Left lung (tissue), 10 donors: ENCODE data around the gene IFT88. TPM values are rescaled to one million over a fixed set of nuclear protein-coding genes. Genes with fewer than 3 reads are reported as not detected.

Experiments
- ATAC-seq: fragments of 200-7000 bp; cut with Tn5 transposase; one replicate; pipeline ENCODE4 v1.9.1; 2020; ENCODE audit warnings: moderate library complexity
- DNase-seq, 4 donors: peaks; one replicate each; pipeline ENCODE4 v3.0.0-alpha.2; 2013 to 2020
- H3K27ac ChIP-seq, 2 donors: fragments of 200-600 bp; sonication (generic) in 1 of 2; one replicate each; pipeline versions ENCODE4 v1.5.0 to v1.8.0; 2020 to 2021
- H3K27me3 ChIP-seq, 2 donors: fragments of 200-600 bp; sonication (generic) in 1 of 2; one replicate each; pipeline versions ENCODE4 v1.5.0 to v1.8.0; 2020 to 2021
- H3K36me3 ChIP-seq, 2 donors: fragments of 200-600 bp; sonication (generic) in 1 of 2; one replicate each; pipeline versions ENCODE4 v1.5.0 to v1.8.0; 2020 to 2021
- H3K4me1 ChIP-seq, 2 donors: fragments of 200-600 bp; one replicate each; pipeline ENCODE4 v1.8.0; 2021
- H3K4me3 ChIP-seq, 2 donors: fragments of 200-600 bp; sonication (generic) in 1 of 2; one replicate each; pipeline versions ENCODE4 v1.5.0 to v1.8.0; 2020 to 2021; ENCODE audit warnings: mild to moderate bottlenecking in 1 of 2
- H3K9me3 ChIP-seq, 2 donors: fragments of 200-600 bp; sonication (generic) in 1 of 2; one replicate each; pipeline versions ENCODE4 v1.5.0 to v1.8.0; 2020 to 2021
- intact Hi-C, 2 donors: fragments of 100-400 bp; cut with DNase I; formaldehyde crosslinking; loops; one replicate each; pipeline versions ENCODE4 v1.11.2 to v1.14.2; 2022
- polyA plus RNA-seq, 6 donors: library from polyadenylated mRNA; unstranded; fragments of 120-200 nt; gene quantifications; one replicate each; pipeline ENCODE4 v1.2.1, GENCODE V29; 2013; ENCODE audit not compliant: insufficient read length in 6 of 6
- total RNA-seq, 2 donors: library from RNA; stranded (reverse); fragmentation: NEBNext Ultra II Directional; extraction: Animal tissue kit (Norgen Biotek cat#: 25700); gene quantifications; one replicate each; pipeline ENCODE4 v1.2.1, GENCODE V29; 2021
- TF ChIP-seq, protein P1 (sequence below), 2 donors: fragments of 200-600 bp; sonication (generic) in 1 of 2; IDR thresholded peaks; one replicate each; pipeline versions ENCODE4 v1.5.0 to v1.8.0; 2021; ENCODE audit warnings: antibody characterized with exemption in 2 of 2
- donor health status: DM: no; HTN: yes; CAD: no.
- donor health status: DM: no; HTN: no; CAD: no.

The IFT88 gene
- total and polyA plus RNA-seq, 8 donors, result 13.5 to 37.9 (median 35.8) TPM

DNA sequence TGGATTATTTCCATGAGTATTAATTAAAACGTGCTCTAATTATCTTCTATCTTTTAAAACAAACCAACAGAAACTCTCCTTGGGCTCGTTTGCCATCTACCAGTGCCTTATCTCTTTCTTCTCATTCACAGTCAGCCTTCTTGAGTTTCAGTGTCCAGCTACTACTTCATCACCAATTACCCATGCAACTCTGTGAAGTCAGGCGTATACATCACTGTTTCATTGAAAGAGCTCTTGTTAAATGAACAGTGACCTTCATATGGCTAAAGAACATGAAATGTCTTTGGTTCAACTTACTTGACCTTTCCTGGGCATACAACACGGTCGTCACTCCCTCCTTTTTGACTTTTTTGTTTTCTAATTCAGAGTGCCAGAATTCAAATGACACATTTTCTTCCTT is 5.2 kb upstream of the IFT88 start:
- H3K9me3 ChIP-seq, result peaks cover 0 to 7% of the 10 kb centered on the region in 2 donors
- intact Hi-C loops, result no loop called here
- ATAC-seq (no peak), DNase-seq (no peak)
- TF ChIP-seq, protein P1, sequence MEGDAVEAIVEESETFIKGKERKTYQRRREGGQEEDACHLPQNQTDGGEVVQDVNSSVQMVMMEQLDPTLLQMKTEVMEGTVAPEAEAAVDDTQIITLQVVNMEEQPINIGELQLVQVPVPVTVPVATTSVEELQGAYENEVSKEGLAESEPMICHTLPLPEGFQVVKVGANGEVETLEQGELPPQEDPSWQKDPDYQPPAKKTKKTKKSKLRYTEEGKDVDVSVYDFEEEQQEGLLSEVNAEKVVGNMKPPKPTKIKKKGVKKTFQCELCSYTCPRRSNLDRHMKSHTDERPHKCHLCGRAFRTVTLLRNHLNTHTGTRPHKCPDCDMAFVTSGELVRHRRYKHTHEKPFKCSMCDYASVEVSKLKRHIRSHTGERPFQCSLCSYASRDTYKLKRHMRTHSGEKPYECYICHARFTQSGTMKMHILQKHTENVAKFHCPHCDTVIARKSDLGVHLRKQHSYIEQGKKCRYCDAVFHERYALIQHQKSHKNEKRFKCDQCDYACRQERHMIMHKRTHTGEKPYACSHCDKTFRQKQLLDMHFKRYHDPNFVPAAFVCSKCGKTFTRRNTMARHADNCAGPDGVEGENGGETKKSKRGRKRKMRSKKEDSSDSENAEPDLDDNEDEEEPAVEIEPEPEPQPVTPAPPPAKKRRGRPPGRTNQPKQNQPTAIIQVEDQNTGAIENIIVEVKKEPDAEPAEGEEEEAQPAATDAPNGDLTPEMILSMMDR (IDR thresholded peaks at IDR 0.05), result no peak
- peaks cover 0 to 4% of the 10 kb centered on the region in 2 donors for H3K4me1 ChIP-seq
- no peak overlapping the region for H3K4me3 ChIP-seq
- H3K27me3 ChIP-seq, result no peaks in the 10 kb centered on the region
- H3K27ac ChIP-seq, result no peak overlapping the region
- H3K36me3 ChIP-seq, result no peaks in the 10 kb centered on the region

DNA sequence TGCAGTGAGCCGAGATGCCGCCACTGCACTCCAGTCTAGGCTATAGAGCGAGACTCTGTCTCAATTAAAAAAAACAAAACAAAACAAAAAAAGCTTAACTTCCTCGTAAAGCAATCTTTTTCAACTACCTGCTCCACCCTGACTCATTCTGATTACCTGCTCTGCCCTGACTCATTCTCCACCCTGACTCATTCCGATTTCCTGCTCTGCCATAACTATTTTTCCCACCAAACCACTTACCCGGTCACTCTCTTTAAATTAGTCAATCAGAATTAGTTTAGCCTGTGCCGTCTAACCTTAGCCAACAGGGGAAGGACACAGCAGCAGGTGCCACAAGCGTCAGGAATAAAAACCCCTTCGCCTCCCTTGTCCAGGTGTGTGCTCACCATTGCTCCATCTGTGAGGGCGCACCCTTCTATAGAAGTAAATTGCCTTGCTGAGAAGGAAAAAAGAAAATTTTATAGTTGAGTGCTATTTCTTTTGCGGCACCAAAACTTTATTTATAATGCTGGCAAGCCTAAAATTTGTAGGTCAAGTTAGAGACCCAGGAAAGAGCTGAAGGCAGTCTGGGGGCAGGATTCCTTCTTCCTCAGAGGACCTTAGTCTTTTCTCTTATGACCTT is 1.7 kb upstream of the IFT88 start:
- intact Hi-C loops, result no loop called here
- H3K27ac ChIP-seq, result no peak overlapping the region
- TF ChIP-seq, protein P1 (IDR thresholded peaks at IDR 0.05), result no peak

DNA sequence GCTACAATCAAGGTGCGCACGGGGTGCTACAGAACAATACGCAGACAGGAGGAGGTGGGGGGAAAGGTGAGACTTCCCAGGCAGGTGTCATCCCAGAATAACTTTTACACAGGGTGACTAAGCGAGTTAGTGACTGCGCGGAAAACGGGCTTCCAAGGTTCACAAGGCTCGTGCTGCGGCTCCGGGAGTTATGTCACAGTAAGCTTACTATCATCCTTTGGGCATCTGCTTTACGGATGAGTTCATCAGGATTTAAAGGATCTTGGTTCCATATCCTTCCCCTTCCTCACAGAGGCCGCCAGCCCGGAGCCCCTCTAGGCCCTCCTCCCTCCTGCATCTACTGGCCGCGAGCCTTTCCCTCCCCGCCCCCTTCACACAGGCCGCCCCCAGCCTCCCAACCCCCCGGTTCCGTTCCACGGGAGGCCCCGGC is 474 bp upstream of the IFT88 start:
- H3K27me3 ChIP-seq, result no peaks in the 10 kb centered on the region
- intact Hi-C loops, result no loop called here
- TF ChIP-seq, protein P1 (IDR thresholded peaks at IDR 0.05), result no peak
- H3K4me1 ChIP-seq, result peaks cover 4 to 15% of the 10 kb centered on the region in 2 donors
- H3K4me3 ChIP-seq, result peak overlapping the region; percentile 67 to 68
- DNase-seq, result no peak
- H3K9me3 ChIP-seq, result peaks cover 0 to 7% of the 10 kb centered on the region in 2 donors
- peak overlapping the region; percentile 91 to 92 for H3K27ac ChIP-seq
- no peaks in the 10 kb centered on the region for H3K36me3 ChIP-seq
- peak; percentile 67 for ATAC-seq

More for the DNA sequence above, 1.7 kb upstream of the IFT88 start:
- DNase-seq (no peak), ATAC-seq (no peak)
- no peak overlapping the region for H3K4me3 ChIP-seq
- peaks cover 4 to 15% of the 10 kb centered on the region in 2 donors for H3K4me1 ChIP-seq
- no peaks in the 10 kb centered on the region for H3K36me3 ChIP-seq
- H3K9me3 ChIP-seq, result peaks cover 0 to 7% of the 10 kb centered on the region in 2 donors
- H3K27me3 ChIP-seq, result no peaks in the 10 kb centered on the region

DNA sequence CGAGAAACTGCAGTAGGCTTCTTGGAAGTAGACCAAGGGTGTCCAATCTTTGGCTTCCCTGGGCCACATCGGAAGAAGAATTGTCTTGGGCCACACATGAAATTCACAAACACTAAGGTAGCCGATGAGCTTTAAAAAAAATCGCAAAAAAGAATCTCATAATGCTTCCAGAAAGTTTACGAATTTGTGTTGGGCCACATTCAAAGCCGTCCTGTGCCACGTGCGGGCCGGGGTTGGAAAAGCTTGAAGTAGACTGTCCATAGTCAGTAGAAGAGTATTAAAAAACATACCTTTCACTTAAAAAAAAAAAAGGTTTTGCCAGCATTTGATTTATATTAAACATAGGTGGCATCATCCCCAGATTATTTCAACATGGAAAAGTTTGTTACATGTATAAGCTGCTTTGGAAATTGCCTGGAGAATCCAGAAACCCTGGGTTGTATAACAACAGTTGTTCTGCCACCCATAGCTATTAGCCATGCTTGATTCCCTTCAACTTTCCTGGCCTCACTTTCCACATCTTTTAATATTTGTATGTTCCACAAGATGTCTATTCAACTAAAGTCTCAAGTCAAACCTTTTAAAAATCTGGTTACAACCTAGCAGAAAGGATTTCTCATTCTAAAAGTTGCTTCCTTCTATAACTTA is 1.0 kb downstream of the IFT88 start:
- DNase-seq (no peak), ATAC-seq (no peak)
- TF ChIP-seq, protein P1 (IDR thresholded peaks at IDR 0.05), result no peak
- H3K27me3 ChIP-seq, result no peaks in the 10 kb centered on the region
- H3K4me3 ChIP-seq, result peak overlapping the region; percentile 67 to 68
- peaks cover 0 to 7% of the 10 kb centered on the region in 2 donors for H3K9me3 ChIP-seq
- intact Hi-C loops, result no loop called here
- H3K27ac ChIP-seq, result peak overlapping the region; percentile 91 to 92
- H3K4me1 ChIP-seq, result peaks cover 4 to 15% of the 10 kb centered on the region in 2 donors
- no peaks in the 10 kb centered on the region for H3K36me3 ChIP-seq

DNA sequence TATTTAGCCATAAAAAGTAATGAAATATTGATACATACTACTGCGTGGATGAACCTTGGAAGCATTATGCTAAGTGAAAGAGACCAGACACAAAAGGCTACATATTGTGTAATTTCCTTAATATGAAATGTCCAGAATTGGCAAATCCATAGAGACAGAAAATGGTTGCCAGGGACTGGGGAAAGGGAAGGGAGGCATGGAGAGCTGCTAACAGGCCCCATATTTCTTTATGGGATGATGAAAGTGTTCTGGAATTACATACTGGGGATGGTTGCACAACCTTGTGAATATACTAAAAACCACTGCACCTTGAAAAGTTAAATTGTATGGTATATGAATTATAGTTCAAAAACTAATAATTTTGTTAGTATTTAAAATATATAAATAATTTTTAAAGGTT is 3.6 kb downstream of the IFT88 start:
- H3K36me3 ChIP-seq, result peaks cover 0 to 6% of the 10 kb centered on the region in 2 donors
- intact Hi-C loops, result no loop called here
- no peak for ATAC-seq

More for the DNA sequence above, 3.6 kb downstream of the IFT88 start:
- TF ChIP-seq, protein P1 (IDR thresholded peaks at IDR 0.05), result no peak
- no peak overlapping the region for H3K4me3 ChIP-seq
- peaks cover 0 to under 1% of the 10 kb centered on the region in 2 donors for H3K9me3 ChIP-seq
- peaks cover 4 to 15% of the 10 kb centered on the region in 2 donors for H3K4me1 ChIP-seq
- H3K27me3 ChIP-seq, result no peaks in the 10 kb centered on the region
- no peak overlapping the region for H3K27ac ChIP-seq
- DNase-seq, result no peak
